Upper lobe of left lung (tissue), 6 donors: Measurements from ENCODE around the gene SZRD1. TPM values are rescaled to one million over a fixed set of nuclear protein-coding genes. Genes with fewer than 3 reads are reported as not detected.

Source experiments
- ATAC-seq, 2 donors: fragments of 200-7000 bp; cut with Tn5 transposase; one replicate each; pipeline ENCODE4 v1.9.1; 2022; ENCODE audit warnings: mild to moderate bottlenecking in 2 of 2, moderate library complexity in 2 of 2; ENCODE audit not compliant: low FRiP score in 2 of 2
- DNase-seq, 2 donors: peaks; one replicate each; pipeline ENCODE4 v3.0.0-alpha.2; 2019 to 2020
- H3K27ac ChIP-seq, 4 donors: fragments of 200-600 bp; sonication (generic); one replicate each; pipeline ENCODE4 v1.5.1; 2016 to 2019
- H3K27me3 ChIP-seq, 4 donors: fragments of 200-600 bp; sonication (generic); one replicate each; pipeline ENCODE4 v1.5.1; 2017 to 2019
- H3K36me3 ChIP-seq, 4 donors: fragments of 200-600 bp; sonication (generic); one replicate each; pipeline ENCODE4 v1.5.1; 2016 to 2019
- H3K4me1 ChIP-seq, 4 donors: fragments of 200-600 bp; sonication (generic); one replicate each; pipeline ENCODE4 v1.5.1; 2018 to 2019
- H3K4me3 ChIP-seq, 4 donors: fragments of 200-600 bp; sonication (generic); one replicate each; pipeline ENCODE4 v1.5.1; 2017 to 2019; ENCODE audit warnings: mild to moderate bottlenecking in 2 of 4, moderate library complexity in 1 of 4
- H3K9me3 ChIP-seq, 4 donors: fragments of 200-600 bp; sonication (generic); one replicate each; pipeline ENCODE4 v1.5.1; 2018 to 2019
- EP300 ChIP-seq, 4 donors: sonication (generic); formaldehyde crosslinking; IDR thresholded peaks; one replicate each; pipeline ENCODE4 v1.5.1; 2017; ENCODE audit warnings: antibody characterized with exemption in 4 of 4, control low read depth in 2 of 4
- POLR2A ChIP-seq, 4 donors: fragments of 450-650 bp; IDR thresholded peaks; one replicate each; pipeline ENCODE4 v1.5.1; 2016 to 2017; ENCODE audit warnings: antibody characterized with exemption in 4 of 4, mild to moderate bottlenecking in 2 of 4
- POLR2AphosphoS5 ChIP-seq, 2 donors: sonication (generic); formaldehyde crosslinking; IDR thresholded peaks; one replicate each; pipeline ENCODE4 v1.5.1; 2017; ENCODE audit warnings: antibody characterized with exemption in 2 of 2
- WGBS, 2 donors: methylation state at CpG; one replicate each; pipeline ENCODE4 v1.1.5; 2017 to 2018; 5-methylcytosine and 5-hydroxymethylcytosine counted together
- total RNA-seq, 6 donors: library from RNA; depleted of rRNA in 4 of 6; stranded (reverse); fragments of >200 nt in 4 of 6; gene quantifications; one replicate each; pipeline versions ENCODE4 v1.1.0 to v1.2.1, GENCODE V29; 2016 to 2021
- TF ChIP-seq, protein P1 (sequence below), 6 experiments: fragments of 450-650 bp in 4 of 6; fragments of 200-600 bp in 2 of 6; sonication (generic) in 2 of 6; IDR thresholded peaks; one replicate each; pipeline ENCODE4 v1.5.1; 2016 to 2019; ENCODE audit warnings: antibody characterized with exemption in 6 of 6
- donor health status: DM: no; HTN: no; CAD: no; lungs with moderate emphysema.
- donor health status: DM: no; HTN: yes; CAD: no; lungs with severe emphysema.

SZRD1 gene
- total RNA-seq, 6 donors from 2014 or later, result 30.4 to 136 (median 58.3) TPM

DNA sequence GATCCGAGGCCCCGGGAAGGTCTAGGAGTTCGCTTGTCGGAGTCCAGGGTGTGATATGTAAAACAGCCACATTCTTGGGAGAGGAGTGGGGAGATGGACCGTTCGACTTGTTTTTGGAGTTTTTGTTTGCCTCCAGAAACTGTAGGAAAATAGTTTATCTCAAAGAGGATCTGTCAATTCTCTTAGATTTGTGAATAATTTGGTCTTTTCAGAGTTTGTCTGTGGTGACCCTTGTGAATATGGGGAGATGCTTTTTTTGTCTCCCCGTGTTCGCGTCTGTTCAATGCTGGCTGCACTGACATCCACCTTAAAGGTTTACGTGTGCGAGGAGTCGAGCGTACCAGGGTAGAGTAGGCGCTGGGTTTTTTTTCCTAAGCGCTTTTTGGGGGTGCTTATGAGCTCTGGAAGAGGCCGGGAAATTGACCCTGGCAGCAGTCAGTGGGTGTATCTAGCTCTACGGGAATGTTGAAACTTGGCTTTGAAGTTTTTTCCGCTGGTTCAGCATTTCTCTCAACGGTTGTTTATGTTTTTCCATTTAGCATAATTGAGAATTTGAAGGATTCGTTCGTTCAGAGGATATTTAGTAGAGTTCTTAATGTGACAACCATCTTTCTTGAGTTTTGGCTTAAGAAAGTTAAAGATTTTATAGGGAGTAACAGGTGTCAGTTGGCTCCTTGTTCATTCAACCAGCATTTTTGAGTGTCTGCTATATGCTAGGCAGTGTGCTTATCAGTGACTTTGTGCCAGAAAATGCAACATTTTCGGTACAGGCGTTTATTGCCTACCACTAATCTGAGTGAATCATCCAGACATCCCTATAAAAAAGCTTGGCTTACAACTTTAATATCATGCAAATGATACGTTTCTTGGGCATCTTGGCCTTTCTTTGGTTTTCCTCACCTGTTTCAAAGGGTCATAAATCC is 1.2 kb downstream of the SZRD1 start:
- no peak for TF ChIP-seq POLR2A (IDR thresholded peaks at IDR 0.05)
- TF ChIP-seq EP300 (IDR thresholded peaks at IDR 0.05), result no peak
- TF ChIP-seq POLR2AphosphoS5 (IDR thresholded peaks at IDR 0.05), result no peak
- TF ChIP-seq, protein P1, sequence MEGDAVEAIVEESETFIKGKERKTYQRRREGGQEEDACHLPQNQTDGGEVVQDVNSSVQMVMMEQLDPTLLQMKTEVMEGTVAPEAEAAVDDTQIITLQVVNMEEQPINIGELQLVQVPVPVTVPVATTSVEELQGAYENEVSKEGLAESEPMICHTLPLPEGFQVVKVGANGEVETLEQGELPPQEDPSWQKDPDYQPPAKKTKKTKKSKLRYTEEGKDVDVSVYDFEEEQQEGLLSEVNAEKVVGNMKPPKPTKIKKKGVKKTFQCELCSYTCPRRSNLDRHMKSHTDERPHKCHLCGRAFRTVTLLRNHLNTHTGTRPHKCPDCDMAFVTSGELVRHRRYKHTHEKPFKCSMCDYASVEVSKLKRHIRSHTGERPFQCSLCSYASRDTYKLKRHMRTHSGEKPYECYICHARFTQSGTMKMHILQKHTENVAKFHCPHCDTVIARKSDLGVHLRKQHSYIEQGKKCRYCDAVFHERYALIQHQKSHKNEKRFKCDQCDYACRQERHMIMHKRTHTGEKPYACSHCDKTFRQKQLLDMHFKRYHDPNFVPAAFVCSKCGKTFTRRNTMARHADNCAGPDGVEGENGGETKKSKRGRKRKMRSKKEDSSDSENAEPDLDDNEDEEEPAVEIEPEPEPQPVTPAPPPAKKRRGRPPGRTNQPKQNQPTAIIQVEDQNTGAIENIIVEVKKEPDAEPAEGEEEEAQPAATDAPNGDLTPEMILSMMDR (IDR thresholded peaks at IDR 0.05), result no peak
- Histone ChIP-seq H3K36me3 (no peaks in the 10 kb centered on the region), H3K9me3 (no peaks in the 10 kb centered on the region), H3K4me1 (peaks cover 49 to 79% (median 58%) of the 10 kb centered on the region in 4 donors), H3K4me3 (peak overlapping the region; percentile 65 to 91 (median 78)), H3K27me3 (no peaks in the 10 kb centered on the region), H3K27ac (peak overlapping the region; percentile 96 to 99 (median 98))
- ATAC-seq (no peak), DNase-seq (no peak)
- 3 to 4% methylated on average over 24 of the region's 24 CpGs for WGBS, 2 donors

DNA sequence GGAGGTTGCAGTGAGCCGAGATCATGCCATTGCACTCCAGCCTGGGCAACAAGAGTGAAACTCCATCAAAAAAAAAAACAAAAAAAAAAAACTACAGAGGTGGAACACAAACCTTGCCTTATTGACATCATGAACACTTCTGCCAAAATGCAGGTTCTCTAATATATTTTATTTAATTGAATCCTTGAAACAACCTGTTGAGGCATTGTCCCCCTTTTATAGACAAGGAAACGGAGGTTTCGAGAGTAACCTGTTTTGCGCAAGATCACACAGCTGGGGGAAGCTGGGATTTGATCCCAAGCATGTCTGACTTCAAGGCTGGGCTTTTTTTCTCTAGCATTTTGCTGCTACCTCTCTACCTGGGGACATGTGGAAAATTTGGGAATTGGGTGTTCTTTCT is 2.8 kb downstream of the SZRD1 start:
- H3K36me3 ChIP-seq, result no peaks in the 10 kb centered on the region
- H3K27ac ChIP-seq, result peak overlapping the region in 1 of 4 donors; percentile 98
- WGBS, 2 donors, result 69 to 82% methylated on average over 4 of the region's 4 CpGs
- ATAC-seq, result no peak
- H3K4me1 ChIP-seq, result peaks cover 54 to 84% (median 67%) of the 10 kb centered on the region in 4 donors
- no peak overlapping the region for H3K4me3 ChIP-seq
- H3K27me3 ChIP-seq, result no peaks in the 10 kb centered on the region
- DNase-seq, result no peak
- TF ChIP-seq, protein P1 (IDR thresholded peaks at IDR 0.05), result no peak
- no peak for TF ChIP-seq EP300 (IDR thresholded peaks at IDR 0.05)
- TF ChIP-seq POLR2AphosphoS5 (IDR thresholded peaks at IDR 0.05), result no peak
- no peak for TF ChIP-seq POLR2A (IDR thresholded peaks at IDR 0.05)
- no peaks in the 10 kb centered on the region for H3K9me3 ChIP-seq

DNA sequence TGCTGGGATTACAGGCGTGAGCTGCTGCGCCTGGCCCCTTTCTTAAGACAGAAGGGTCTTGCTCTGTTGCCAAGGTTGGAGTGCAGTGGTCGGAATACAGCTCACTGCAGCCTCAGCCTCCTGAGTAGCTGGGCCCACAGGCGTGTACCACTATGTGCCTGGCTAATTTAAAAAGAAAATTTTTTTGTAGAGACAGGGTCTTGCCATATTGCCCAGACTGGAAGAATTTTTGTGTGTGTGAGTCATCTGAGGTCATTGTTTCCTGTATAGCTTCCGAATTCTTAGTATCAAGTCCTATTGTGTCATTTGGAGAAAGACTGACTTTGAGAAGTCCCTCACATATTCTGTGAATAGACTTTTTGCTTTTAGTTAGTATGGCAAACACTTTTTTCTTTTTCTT is 4.7 kb downstream of the SZRD1 start:
- H3K9me3 ChIP-seq, result no peaks in the 10 kb centered on the region
- H3K4me1 ChIP-seq, result peaks cover 65 to 85% (median 75%) of the 10 kb centered on the region in 4 donors
- 77 to 79% methylated on average over 5 of the region's 5 CpGs for WGBS, 2 donors
- no peak overlapping the region for H3K4me3 ChIP-seq
- no peaks in the 10 kb centered on the region for H3K36me3 ChIP-seq
- DNase-seq, result no peak
- H3K27me3 ChIP-seq, result no peaks in the 10 kb centered on the region
- H3K27ac ChIP-seq, result peak overlapping the region in 2 of 4 donors; percentile 51 to 53
- no peak for ATAC-seq
- no peak for TF ChIP-seq EP300 (IDR thresholded peaks at IDR 0.05)
- no peak for TF ChIP-seq POLR2A (IDR thresholded peaks at IDR 0.05)
- no peak for TF ChIP-seq POLR2AphosphoS5 (IDR thresholded peaks at IDR 0.05)
- TF ChIP-seq, protein P1 (IDR thresholded peaks at IDR 0.05), result no peak

DNA sequence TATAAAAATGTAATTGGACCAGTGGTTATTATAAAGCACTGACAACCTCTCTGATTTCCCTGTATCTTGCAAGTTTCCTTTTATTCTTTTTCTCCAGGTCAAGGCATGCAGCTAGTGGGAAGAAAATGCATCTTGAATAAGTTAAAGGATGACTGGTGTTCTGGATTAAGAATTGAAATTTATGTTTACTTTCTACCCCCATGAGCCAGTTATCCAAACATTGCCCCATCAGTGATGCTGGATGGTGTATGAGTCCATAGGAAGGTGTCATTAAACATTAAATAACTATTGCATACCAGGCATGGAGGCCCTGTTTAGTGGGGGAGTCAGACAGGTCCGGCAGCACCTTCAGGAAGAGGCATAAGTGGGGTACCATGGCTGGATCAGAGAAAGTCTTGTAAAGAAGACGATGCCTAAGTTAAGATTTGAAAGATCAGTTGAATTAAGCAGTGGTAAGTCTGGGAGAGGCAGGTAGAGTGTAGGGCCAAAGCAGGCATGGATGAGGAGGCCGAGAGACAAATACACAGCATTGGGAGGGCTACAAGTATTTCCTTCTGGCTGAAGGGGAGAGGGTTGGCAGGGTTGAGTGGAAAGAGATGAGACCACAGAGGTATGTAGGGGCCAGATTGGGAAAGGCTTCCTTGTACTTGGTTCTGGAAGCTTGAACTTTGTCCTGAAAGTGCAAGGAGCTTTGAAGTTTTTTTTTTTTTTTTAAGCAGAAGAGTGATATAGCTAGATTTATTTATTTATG is 5.7 kb downstream of the SZRD1 start:
- Histone ChIP-seq H3K36me3 (no peaks in the 10 kb centered on the region), H3K4me1 (peaks cover 73 to 95% (median 83%) of the 10 kb centered on the region in 4 donors), H3K9me3 (no peaks in the 10 kb centered on the region), H3K4me3 (no peak overlapping the region), H3K27ac (peak overlapping the region in 2 of 4 donors; percentile 51 to 53), H3K27me3 (no peaks in the 10 kb centered on the region)
- ATAC-seq, result no peak
- no peak for DNase-seq
- TF ChIP-seq EP300 (IDR thresholded peaks at IDR 0.05) (no peak), POLR2A (IDR thresholded peaks at IDR 0.05) (no peak), POLR2AphosphoS5 (IDR thresholded peaks at IDR 0.05) (no peak)
- TF ChIP-seq, protein P1 (IDR thresholded peaks at IDR 0.05), result no peak
- WGBS, 2 donors, result 82 to 84% methylated on average over 3 of the region's 3 CpGs
